H1 (cell line): ENCODE measurements around the gene EPHA8. TPM values are rescaled to one million over a fixed set of nuclear protein-coding genes. Genes with fewer than 3 reads are reported as not detected.

ENCODE experiments used
- CTBP2 ChIP-seq: IDR thresholded peaks from 2 replicates; pipeline ENCODE4 v1.7.0; 2011; ENCODE audit warnings: borderline replicate concordance, mild to moderate bottlenecking, moderate library complexity, mixed read lengths, low read length; ENCODE audit not compliant: insufficient read depth, insufficient read length
- EP300 ChIP-seq, 2 experiments: IDR thresholded peaks; 1 replicate in 1 of 2; 2 replicates in 1 of 2; pipeline ENCODE4 v1.6.1; 2011 to 2012; ENCODE audit warnings: low read depth in 2 of 2, low read length in 2 of 2, mild to moderate bottlenecking in 2 of 2, borderline replicate concordance in 1 of 2, inconsistent platforms in 1 of 2, moderate library complexity in 1 of 2
- SIRT6 ChIP-seq: IDR thresholded peaks from one replicate; pipeline ENCODE4 v1.7.1; 2012; ENCODE audit warnings: low read length, inconsistent platforms
- polyA plus RNA-seq, 7 experiments: library from polyadenylated mRNA; depleted of rRNA in 3 of 7; stranded (reverse) in 5 of 7; unstranded in 2 of 7; fragments of >200 nt in 5 of 7; fragments of 200-250 nt in 2 of 7; gene quantifications; 1 replicate in 5 of 7; 2 replicates in 1 of 7; 4 replicates in 1 of 7; pipeline versions ENCODE4 v1.2.1 to v1.2.3, GENCODE V29; 2011 to 2013; ENCODE audit warnings: missing spikeins in 2 of 7, mixed read lengths in 2 of 7
- total RNA-seq: library from RNA; stranded (reverse); fragmentation: NEBNext Ultra II Directional; extraction: Animal tissue kit (Norgen Biotek cat#: 25700); gene quantifications from 2 replicates; pipeline ENCODE4 v1.2.1, GENCODE V29; 2021

Gene EPHA8
- total and polyA plus RNA-seq, 2 of the 8 experiments (the other 6 are each of a cell fraction or from before 2014, with no cell fraction given), result 4.0 to 8.4 TPM

- no peak for TF ChIP-seq EP300 (IDR thresholded peaks at IDR 0.05; ENCODE audit: borderline replicate concordance in 1 of 2, low read depth in 2 of 2, low read length in 2 of 2)
- no peak for TF ChIP-seq SIRT6
- no peak for TF ChIP-seq CTBP2
- TF ChIP-seq, all 59 proteins: peak for 0
Measured at GRCh38 chr1:22627331-22627730, 64.0 kb downstream of the EPHA8 start (continued).
